GM18873 (cell line): ENCODE data around the gene ARAP1.

Experiments used
- ATAC-seq: cut with Tn5 transposase; IDR thresholded peaks from one replicate; pipeline ENCODE4 v1.9.1; 2021; ENCODE audit warnings: mild to moderate bottlenecking, moderate library complexity, moderate number of reproducible peaks; ENCODE audit not compliant: unreplicated experiment, low FRiP score

ARAP1 gene

GRCh38 chr11:72671152-72672099 lies 80.8 kb downstream of the ARAP1 start:
- ATAC-seq, result no peak

- ATAC-seq, result no peak
Observed at GRCh38 chr11:72670041-72670440, 82.2 kb downstream of the ARAP1 start.

GRCh38 chr11:72669527-72669926 lies 82.7 kb downstream of the ARAP1 start:
- ATAC-seq, result no peak

GRCh38 chr11:72668629-72669347 lies 83.4 kb downstream of the ARAP1 start:
- ATAC-seq, result peak; percentile 56

GRCh38 chr11:72665911-72666472 lies 86.2 kb downstream of the ARAP1 start:
- ATAC-seq, result no peak

- ATAC-seq, result no peak
Observed at GRCh38 chr11:72662036-72662435, 90.2 kb downstream of the ARAP1 start.

GRCh38 chr11:72661486-72661885 lies 90.7 kb downstream of the ARAP1 start:
- ATAC-seq, result no peak

- no peak for ATAC-seq
Observed at GRCh38 chr11:72658989-72659640, 93.1 kb downstream of the ARAP1 start.

- ATAC-seq, result no peak
Observed at GRCh38 chr11:72657411-72658100, 94.7 kb downstream of the ARAP1 start.

GRCh38 chr11:72655896-72656464 lies 96.2 kb downstream of the ARAP1 start:
- no peak for ATAC-seq

GRCh38 chr11:72655014-72655413 lies 97.2 kb downstream of the ARAP1 start:
- no peak for ATAC-seq

- no peak for ATAC-seq
Observed at GRCh38 chr11:72653649-72654048, 98.6 kb downstream of the ARAP1 start.

GRCh38 chr11:72652873-72653630 lies 99.2 kb downstream of the ARAP1 start:
- ATAC-seq, result no peak

GRCh38 chr11:72652133-72652532 lies 100.1 kb downstream of the ARAP1 start:
- no peak for ATAC-seq

- no peak for ATAC-seq
Observed at GRCh38 chr11:72649215-72649976, 102.8 kb downstream of the ARAP1 start.

- no peak for ATAC-seq
Observed at GRCh38 chr11:72648384-72649136, 103.6 kb downstream of the ARAP1 start.

- no peak for ATAC-seq
Observed at GRCh38 chr11:72647882-72648281, 104.3 kb downstream of the ARAP1 start.

GRCh38 chr11:72646472-72646871 lies 105.7 kb downstream of the ARAP1 start:
- ATAC-seq, result no peak
